ENCODE data around the gene TTPAL.
"Not testable (repeated sequence)": the region's sequence is repeated elsewhere in the genome, so short reads cannot be mapped to it uniquely, and the experiment has no call there.

The TTPAL gene

DNA sequence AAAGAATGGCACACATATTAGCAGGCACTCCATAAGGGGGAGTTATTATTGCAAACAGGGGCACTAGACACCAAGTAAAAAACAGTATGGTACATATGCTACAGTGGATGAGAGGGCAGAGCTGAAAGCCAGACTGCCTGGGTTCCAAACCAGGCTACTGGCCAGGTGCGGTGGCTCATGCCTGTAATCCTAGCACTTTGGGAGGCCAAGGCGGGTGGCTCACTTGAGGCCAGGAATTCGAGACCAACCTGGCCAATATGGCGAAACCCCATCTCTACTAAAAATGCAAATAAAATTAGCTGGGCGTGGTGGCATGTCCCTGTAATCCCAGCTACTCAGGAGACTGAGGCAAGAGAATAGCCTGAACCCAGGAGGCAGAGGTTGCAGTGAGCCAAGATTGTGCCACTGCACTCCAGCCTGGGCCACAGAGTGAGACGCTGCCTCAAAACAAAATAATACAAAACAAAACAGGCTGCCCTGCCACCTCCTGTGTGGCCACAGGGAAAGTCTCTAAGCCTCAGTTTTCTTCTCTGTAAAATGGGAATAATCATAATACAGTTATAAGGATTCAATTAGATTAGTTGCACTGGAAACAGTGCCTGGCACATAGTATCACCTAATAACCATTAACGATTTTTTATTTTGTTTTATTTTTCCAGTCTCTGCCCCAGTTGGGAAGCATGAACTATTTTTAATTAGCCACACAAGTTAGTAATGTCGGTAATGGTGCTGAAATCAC is 7.5 kb upstream of the TTPAL start:
- Histone ChIP-seq H3K4me3 (ENCODE audit: low read length) (no peak overlapping the region), H3K4me2 (ENCODE audit: low read length) (no peak overlapping the region), H3K27ac (ENCODE audit: low read depth, low read length) (no peak overlapping the region), H3K79me2 (ENCODE audit: control insufficient read depth, low read length) (no peaks in the 10 kb centered on the region), H3F3A (ENCODE audit: control insufficient read depth, insufficient read depth) (no peaks in the 10 kb centered on the region), H3K9me2 (replicated peaks; ENCODE audit: control insufficient read depth, low read length) (no peaks in the 10 kb centered on the region), H3K27me3 (ENCODE audit: control insufficient read depth, low read length) (peaks cover 27% of the 10 kb centered on the region), H4K20me1 (ENCODE audit: control insufficient read depth, insufficient read depth, low read depth, low read length) (no peaks in the 10 kb centered on the region), H3K9me3 (ENCODE audit: control insufficient read depth, insufficient read depth, low read length) (no peaks in the 10 kb centered on the region), H3K4me1 (ENCODE audit: control insufficient read depth, low read length) (no peaks in the 10 kb centered on the region), H3K36me3 (ENCODE audit: control insufficient read depth, low read length) (no peaks in the 10 kb centered on the region)
- TF ChIP-seq, protein P1, sequence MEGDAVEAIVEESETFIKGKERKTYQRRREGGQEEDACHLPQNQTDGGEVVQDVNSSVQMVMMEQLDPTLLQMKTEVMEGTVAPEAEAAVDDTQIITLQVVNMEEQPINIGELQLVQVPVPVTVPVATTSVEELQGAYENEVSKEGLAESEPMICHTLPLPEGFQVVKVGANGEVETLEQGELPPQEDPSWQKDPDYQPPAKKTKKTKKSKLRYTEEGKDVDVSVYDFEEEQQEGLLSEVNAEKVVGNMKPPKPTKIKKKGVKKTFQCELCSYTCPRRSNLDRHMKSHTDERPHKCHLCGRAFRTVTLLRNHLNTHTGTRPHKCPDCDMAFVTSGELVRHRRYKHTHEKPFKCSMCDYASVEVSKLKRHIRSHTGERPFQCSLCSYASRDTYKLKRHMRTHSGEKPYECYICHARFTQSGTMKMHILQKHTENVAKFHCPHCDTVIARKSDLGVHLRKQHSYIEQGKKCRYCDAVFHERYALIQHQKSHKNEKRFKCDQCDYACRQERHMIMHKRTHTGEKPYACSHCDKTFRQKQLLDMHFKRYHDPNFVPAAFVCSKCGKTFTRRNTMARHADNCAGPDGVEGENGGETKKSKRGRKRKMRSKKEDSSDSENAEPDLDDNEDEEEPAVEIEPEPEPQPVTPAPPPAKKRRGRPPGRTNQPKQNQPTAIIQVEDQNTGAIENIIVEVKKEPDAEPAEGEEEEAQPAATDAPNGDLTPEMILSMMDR (IDR thresholded peaks at IDR 0.05; ENCODE audit: low read depth, low read length, poor library complexity, severe bottlenecking), result no peak
- TF ChIP-seq EZH2phosphoT487 (IDR thresholded peaks at IDR 0.05; ENCODE audit: borderline replicate concordance, low read length), result no peak

DNA sequence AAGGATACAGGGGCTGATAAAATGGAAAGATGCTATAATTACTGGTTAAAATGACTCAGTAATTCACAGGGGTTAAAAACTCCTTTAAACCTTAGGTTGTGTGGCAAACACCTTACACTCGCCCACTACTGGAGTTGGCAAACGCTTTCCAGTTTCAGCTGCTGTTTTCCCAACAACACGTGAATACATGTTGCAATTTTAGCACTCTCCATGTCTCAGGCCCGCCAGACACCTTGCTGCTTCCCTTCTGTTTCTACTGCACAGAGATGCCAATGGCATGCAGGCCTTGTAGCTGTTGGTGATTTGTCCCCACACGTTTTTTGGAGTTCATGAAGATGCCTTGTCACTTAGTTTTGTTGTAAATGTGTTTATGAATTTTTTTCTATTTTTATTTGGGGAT is 5.3 kb upstream of the TTPAL start:
- TF ChIP-seq, protein P1 (IDR thresholded peaks at IDR 0.05; ENCODE audit: low read depth, low read length, poor library complexity, severe bottlenecking), result no peak
- TF ChIP-seq EZH2phosphoT487 (IDR thresholded peaks at IDR 0.05; ENCODE audit: borderline replicate concordance, low read length), result no peak
- Histone ChIP-seq H4K20me1 (ENCODE audit: control insufficient read depth, insufficient read depth, low read depth, low read length) (no peaks in the 10 kb centered on the region), H3K9me3 (ENCODE audit: control insufficient read depth, insufficient read depth, low read length) (no peaks in the 10 kb centered on the region), H3K27me3 (ENCODE audit: control insufficient read depth, low read length) (peaks cover 27% of the 10 kb centered on the region), H3K4me3 (ENCODE audit: low read length) (no peak overlapping the region), H3K4me2 (ENCODE audit: low read length) (no peak overlapping the region), H3K9me2 (replicated peaks; ENCODE audit: control insufficient read depth, low read length) (no peaks in the 10 kb centered on the region), H3K4me1 (ENCODE audit: control insufficient read depth, low read length) (peaks cover 5% of the 10 kb centered on the region), H3K27ac (ENCODE audit: low read depth, low read length) (no peak overlapping the region), H3K36me3 (ENCODE audit: control insufficient read depth, low read length) (no peaks in the 10 kb centered on the region), H3K79me2 (ENCODE audit: control insufficient read depth, low read length) (no peaks in the 10 kb centered on the region), H3F3A (ENCODE audit: control insufficient read depth, insufficient read depth) (peaks cover 7% of the 10 kb centered on the region; the same call in 1 of the 2 replicates)

DNA sequence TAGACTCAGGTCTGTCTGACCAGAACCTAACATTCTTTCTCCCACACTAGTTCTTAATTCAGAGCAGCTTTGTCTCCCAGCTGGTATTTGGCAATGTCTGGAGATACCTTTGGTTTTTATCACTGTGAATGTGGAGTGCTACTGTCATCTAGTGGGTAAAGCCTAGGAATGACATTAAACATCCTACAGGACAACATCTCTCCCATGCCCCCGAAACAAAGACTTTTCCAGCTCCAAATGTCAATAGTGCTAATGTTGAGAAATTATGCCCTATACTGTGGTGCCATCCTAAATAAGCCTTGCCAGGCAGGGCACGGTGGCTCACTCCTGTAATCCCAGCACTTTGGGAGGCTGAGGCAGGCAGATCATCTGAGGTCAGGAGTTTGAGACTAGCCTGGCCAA is 4.2 kb upstream of the TTPAL start:
- Histone ChIP-seq H3K9me3 (ENCODE audit: control insufficient read depth, insufficient read depth, low read length) (no peaks in the 10 kb centered on the region), H3K27me3 (ENCODE audit: control insufficient read depth, low read length) (peaks cover 27% of the 10 kb centered on the region), H3K27ac (ENCODE audit: low read depth, low read length) (no peak overlapping the region), H3K4me2 (ENCODE audit: low read length) (no peak overlapping the region), H3F3A (ENCODE audit: control insufficient read depth, insufficient read depth) (peaks cover 7% of the 10 kb centered on the region; the same call in 1 of the 2 replicates), H3K36me3 (ENCODE audit: control insufficient read depth, low read length) (no peaks in the 10 kb centered on the region; the same call in 1 of the 2 replicates), H4K20me1 (ENCODE audit: control insufficient read depth, insufficient read depth, low read depth, low read length) (no peaks in the 10 kb centered on the region), H3K4me3 (ENCODE audit: low read length) (no peak overlapping the region), H3K4me1 (ENCODE audit: control insufficient read depth, low read length) (peaks cover 9% of the 10 kb centered on the region), H3K9me2 (replicated peaks; ENCODE audit: control insufficient read depth, low read length) (no peaks in the 10 kb centered on the region), H3K79me2 (ENCODE audit: control insufficient read depth, low read length) (peaks cover 7% of the 10 kb centered on the region)
- TF ChIP-seq EZH2phosphoT487 (IDR thresholded peaks at IDR 0.05; ENCODE audit: borderline replicate concordance, low read length), result no peak
- TF ChIP-seq, protein P1 (IDR thresholded peaks at IDR 0.05; ENCODE audit: low read depth, low read length, poor library complexity, severe bottlenecking), result no peak

DNA sequence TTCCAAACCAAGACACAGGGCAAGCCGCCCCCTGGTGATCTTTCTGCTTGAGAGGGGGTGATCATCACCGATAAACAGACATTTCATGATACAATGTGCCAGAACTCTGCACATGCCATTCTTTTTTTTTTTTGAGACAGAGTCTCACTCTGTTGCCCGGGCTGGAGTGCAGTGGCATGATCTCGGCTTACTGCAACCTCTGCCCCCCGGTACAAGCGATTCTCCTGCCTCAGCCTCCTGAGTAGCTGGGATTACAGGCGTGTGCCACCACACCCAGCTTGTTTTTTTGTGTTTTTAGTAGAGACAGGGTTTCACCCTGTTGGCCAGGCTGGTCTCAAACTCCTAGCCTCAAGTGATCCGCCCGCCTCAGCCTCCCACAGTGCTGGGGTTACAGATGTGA is 3.4 kb upstream of the TTPAL start:
- not testable (repeated sequence) for H3K36me3 ChIP-seq (ENCODE audit: control insufficient read depth, low read length); H3K27ac ChIP-seq (ENCODE audit: low read depth, low read length); H3K9me2 ChIP-seq (replicated peaks; ENCODE audit: control insufficient read depth, low read length); H4K20me1 ChIP-seq (ENCODE audit: control insufficient read depth, insufficient read depth, low read depth, low read length); H3K9me3 ChIP-seq (ENCODE audit: control insufficient read depth, insufficient read depth, low read length); H3F3A ChIP-seq (ENCODE audit: control insufficient read depth, insufficient read depth); H3K4me3 ChIP-seq (ENCODE audit: low read length); H3K4me2 ChIP-seq (ENCODE audit: low read length)
- Histone ChIP-seq H3K79me2 (ENCODE audit: control insufficient read depth, low read length) (peaks cover 15% of the 10 kb centered on the region), H3K27me3 (ENCODE audit: control insufficient read depth, low read length) (peaks cover 23% of the 10 kb centered on the region), H3K4me1 (ENCODE audit: control insufficient read depth, low read length) (peaks cover 17% of the 10 kb centered on the region)

Measured in DOHH2 (cell line).